Measurements from ENCODE around the gene B3GALNT1.

The B3GALNT1 gene

DNA sequence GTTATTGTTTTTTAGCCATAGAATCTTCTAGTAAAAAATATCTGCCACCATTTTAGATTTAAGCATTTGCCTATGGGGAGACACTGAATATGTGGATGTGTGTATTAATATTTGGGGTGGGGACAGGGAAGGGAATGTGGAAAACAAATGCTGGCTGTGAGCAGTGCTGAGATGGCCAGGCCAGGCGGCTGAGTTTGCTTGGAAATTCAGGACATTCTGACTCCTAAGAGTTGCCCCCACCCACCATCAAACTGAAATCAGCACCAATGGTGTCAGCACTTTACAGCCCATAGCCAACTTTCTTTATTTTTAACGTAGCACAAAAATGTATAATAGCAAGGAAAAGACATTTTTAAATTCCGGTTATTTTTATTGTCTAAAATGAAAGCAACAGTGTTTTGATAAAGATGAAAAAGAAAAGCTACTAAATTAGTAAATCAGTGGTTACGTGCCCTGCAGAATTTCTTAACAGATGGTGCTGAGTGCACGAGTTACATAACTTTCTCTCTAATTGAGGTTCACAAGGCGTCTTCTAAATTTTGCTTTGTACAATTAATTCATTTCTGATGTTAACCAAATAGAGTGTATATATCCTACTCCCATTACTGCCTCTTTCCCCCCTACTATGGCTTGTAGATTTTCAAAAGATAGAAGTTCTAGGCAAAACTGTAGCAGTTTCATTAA lies 34.0 kb downstream of the B3GALNT1 start:
- H3K4me1 ChIP-seq (ENCODE audit: control insufficient read depth, insufficient read depth, low read length): no peaks in the 10 kb centered on the region
- no peak overlapping the region for H3K27ac ChIP-seq (ENCODE audit: low read depth, low read length)
- no peak overlapping the region for H3K9ac ChIP-seq (ENCODE audit: low read length)
- no peaks in the 10 kb centered on the region for H3K27me3 ChIP-seq (ENCODE audit: control insufficient read depth, insufficient read depth, low read length)
- H3K4me3 ChIP-seq (ENCODE audit: low read length): no peak overlapping the region
- H3K36me3 ChIP-seq (ENCODE audit: control insufficient read depth, insufficient read depth, low read length): peaks cover 2% of the 10 kb centered on the region

DNA sequence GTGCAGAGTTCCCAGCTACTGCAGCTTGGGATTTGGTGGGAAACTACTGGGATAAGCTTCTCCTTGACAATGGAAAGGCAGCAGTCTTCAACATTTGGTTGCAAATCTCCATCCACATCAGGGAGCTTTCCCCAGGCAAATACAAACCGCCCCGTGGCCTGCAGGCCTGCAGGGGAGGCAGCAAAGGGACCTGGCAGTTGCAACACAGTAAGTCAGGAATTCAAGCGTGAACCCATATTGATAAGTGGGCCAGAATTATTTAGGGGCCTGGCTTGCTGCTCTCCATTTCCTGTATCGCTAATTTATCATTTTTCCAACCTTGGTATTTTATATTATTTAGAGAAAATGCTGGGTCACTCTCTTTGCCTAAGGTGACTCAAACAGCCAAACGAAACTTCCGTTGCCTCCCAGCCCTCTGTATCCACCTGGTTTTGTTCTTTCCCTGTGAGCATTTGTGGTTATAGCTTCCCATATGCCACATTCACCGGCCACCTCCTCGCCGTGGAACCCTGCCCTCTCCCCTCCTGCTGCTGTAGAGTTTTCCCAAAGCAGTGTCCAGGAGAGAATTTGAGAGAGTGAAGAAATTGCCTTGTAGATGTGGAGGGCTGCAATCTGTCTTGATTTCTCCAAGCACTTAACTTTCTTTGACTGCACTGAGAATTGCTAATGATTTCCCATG lies 34.8 kb downstream of the B3GALNT1 start:
- H3K4me1 ChIP-seq (ENCODE audit: control insufficient read depth, insufficient read depth, low read length): no peaks in the 10 kb centered on the region
- no peaks in the 10 kb centered on the region for H3K27me3 ChIP-seq (ENCODE audit: control insufficient read depth, insufficient read depth, low read length)
- H3K4me3 ChIP-seq (ENCODE audit: low read length): no peak overlapping the region
- H3K36me3 ChIP-seq (ENCODE audit: control insufficient read depth, insufficient read depth, low read length): peaks cover 4% of the 10 kb centered on the region
- no peak overlapping the region for H3K9ac ChIP-seq (ENCODE audit: low read length)
- H3K27ac ChIP-seq (ENCODE audit: low read depth, low read length): no peak overlapping the region

DNA sequence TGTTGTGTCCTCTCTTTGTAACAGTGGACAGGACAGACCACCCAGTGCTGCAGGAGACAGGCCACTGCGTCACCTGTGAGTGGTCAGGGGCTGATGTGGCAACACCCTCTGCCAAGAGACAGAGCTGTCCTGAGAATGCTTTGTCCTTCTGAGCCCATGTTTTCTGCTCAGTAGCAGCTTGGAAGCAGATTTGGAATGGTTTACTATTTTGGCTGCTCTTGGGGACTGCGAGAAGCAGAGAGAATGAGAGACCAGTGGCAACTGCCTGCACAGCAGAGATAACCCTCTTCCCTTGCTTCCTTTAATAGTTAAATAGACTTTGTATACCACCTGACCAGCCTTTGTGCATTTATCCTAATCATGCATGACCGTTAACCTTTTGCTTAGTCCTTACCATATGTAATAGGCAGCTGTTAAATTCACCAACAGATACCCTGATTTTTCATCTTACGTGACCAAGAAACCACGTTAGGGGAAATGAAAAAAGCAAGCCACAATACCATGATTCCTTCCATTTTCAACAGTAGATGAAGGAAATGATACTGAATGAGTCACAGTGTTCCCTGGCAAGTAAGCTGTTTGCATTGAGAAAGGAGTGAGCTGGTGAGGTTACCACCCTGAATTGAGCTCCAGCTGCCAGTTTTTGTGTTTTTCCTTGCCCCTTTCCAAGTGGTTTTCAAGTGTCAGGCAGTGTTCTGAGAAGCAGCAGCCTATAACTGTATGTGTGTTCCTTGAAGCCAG lies 35.5 kb downstream of the B3GALNT1 start:
- H3K9ac ChIP-seq (ENCODE audit: low read length): no peak overlapping the region
- peaks cover 4% of the 10 kb centered on the region for H3K36me3 ChIP-seq (ENCODE audit: control insufficient read depth, insufficient read depth, low read length)
- H3K4me1 ChIP-seq (ENCODE audit: control insufficient read depth, insufficient read depth, low read length): no peaks in the 10 kb centered on the region
- no peak overlapping the region for H3K27ac ChIP-seq (ENCODE audit: low read depth, low read length)
- no peaks in the 10 kb centered on the region for H3K27me3 ChIP-seq (ENCODE audit: control insufficient read depth, insufficient read depth, low read length)
- no peak overlapping the region for H3K4me3 ChIP-seq (ENCODE audit: low read length)

DNA sequence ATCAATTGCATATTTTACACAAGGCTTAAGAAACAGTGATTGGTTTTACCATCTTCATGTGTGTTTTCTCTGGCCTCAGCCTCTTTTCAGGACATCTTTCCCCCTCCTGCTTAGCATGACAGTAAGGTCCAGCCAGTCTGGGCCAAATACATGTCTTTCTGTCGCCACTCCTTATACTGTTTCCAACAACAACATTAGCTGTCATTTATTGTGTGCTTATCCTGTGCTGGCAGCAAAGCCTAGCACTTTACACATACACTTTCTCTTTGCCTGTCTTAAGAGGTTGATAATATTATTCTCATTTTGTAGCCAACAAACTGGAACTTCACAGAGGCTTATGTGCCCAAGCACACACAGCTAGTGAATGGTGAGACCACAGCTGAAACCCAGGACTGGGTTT lies 37.8 kb downstream of the B3GALNT1 start:
- Histone ChIP-seq H3K4me1 (ENCODE audit: control insufficient read depth, insufficient read depth, low read length) (no peaks in the 10 kb centered on the region), H3K36me3 (ENCODE audit: control insufficient read depth, insufficient read depth, low read length) (peaks cover 4% of the 10 kb centered on the region), H3K27me3 (ENCODE audit: control insufficient read depth, insufficient read depth, low read length) (no peaks in the 10 kb centered on the region), H3K27ac (ENCODE audit: low read depth, low read length) (no peak overlapping the region), H3K9ac (ENCODE audit: low read length) (no peak overlapping the region), H3K4me3 (ENCODE audit: low read length) (no peak overlapping the region)

DNA sequence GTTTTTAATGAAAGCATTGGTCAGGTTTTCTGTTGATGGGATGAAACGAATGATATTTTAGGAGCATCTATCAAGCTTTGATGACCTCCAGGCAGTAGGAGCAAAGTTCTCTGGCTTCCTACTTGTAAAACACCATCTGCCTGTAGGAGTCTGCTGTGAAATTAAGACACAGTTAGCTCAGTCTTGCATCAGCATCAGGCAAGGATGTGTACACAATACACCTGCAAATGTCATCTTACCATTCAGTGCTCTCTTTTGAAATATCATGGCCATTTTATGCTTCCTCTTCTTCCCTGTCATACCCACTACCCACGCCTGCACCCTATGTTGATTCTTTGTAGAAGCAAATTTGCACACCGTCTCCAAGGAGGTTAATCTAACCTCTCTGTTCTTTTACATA lies 38.2 kb downstream of the B3GALNT1 start:
- H3K27ac ChIP-seq (ENCODE audit: low read depth, low read length): no peak overlapping the region
- H3K4me1 ChIP-seq (ENCODE audit: control insufficient read depth, insufficient read depth, low read length): no peaks in the 10 kb centered on the region
- H3K27me3 ChIP-seq (ENCODE audit: control insufficient read depth, insufficient read depth, low read length): no peaks in the 10 kb centered on the region
- H3K4me3 ChIP-seq (ENCODE audit: low read length): no peak overlapping the region
- no peak overlapping the region for H3K9ac ChIP-seq (ENCODE audit: low read length)
- peaks cover 4% of the 10 kb centered on the region for H3K36me3 ChIP-seq (ENCODE audit: control insufficient read depth, insufficient read depth, low read length)

DNA sequence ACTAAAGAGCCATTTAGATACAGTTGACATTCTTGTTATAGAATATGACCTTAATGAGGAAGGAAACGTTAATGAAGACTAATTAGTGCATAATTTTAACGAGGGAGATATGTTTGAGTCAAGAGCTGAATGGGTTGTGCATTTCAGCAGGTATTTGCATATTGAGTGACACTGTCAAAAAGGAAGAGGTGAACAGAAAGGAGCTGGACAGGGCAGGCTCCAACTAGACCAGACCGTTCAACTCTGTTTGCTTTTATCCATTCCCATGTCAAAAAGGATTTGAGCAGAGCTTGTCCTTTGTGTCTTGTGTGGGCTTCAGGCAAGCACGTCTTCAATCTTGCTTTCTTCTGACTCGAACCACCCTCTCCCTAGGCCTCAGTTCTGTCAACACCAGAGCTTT lies 40.7 kb downstream of the B3GALNT1 start:
- no peak overlapping the region for H3K4me3 ChIP-seq (ENCODE audit: low read length)
- no peaks in the 10 kb centered on the region for H3K27me3 ChIP-seq (ENCODE audit: control insufficient read depth, insufficient read depth, low read length)
- H3K27ac ChIP-seq (ENCODE audit: low read depth, low read length): no peak overlapping the region
- H3K4me1 ChIP-seq (ENCODE audit: control insufficient read depth, insufficient read depth, low read length): no peaks in the 10 kb centered on the region
- no peak overlapping the region for H3K9ac ChIP-seq (ENCODE audit: low read length)
- peaks cover 4% of the 10 kb centered on the region for H3K36me3 ChIP-seq (ENCODE audit: control insufficient read depth, insufficient read depth, low read length)

DNA sequence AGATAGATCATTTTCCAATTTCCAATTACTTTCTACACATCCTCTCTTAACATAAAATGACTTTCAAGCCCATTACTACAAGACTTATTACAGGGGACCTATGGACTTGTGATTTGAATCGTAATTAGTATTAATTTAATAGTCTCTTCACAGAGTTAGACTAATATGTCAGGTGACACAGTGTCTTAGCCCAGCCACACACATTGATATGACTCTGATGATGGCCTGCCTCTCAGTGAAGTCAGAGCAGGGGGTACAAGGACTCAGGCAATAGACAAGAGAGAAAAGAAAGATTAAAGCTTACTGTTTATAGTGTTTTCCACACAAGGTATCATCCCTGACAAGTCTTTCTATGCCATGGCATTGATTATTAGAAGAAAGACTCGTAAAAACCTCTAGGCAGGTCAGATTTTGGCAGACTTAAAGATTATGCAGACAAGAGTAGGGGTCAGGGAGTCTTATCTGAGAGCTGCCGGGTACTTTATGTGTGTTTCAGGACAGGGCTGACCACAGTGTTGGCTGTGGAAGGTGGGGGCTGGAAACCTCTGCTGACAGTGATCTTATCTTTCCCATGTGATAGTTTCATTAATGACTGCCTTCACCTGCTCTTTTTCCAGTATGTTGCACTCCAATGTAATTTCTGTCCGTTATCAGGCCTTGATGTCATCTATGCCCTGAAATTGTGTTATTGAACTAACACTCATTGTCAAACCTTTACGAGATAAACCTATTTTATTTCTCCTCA lies 50.1 kb downstream of the B3GALNT1 start:
- H3K9ac ChIP-seq (ENCODE audit: low read length): no peak overlapping the region
- no peak overlapping the region for H3K4me3 ChIP-seq (ENCODE audit: low read length)
- H3K27me3 ChIP-seq (ENCODE audit: control insufficient read depth, insufficient read depth, low read length): no peaks in the 10 kb centered on the region
- no peak overlapping the region for H3K27ac ChIP-seq (ENCODE audit: low read depth, low read length)
- H3K36me3 ChIP-seq (ENCODE audit: control insufficient read depth, insufficient read depth, low read length): no peaks in the 10 kb centered on the region
- H3K4me1 ChIP-seq (ENCODE audit: control insufficient read depth, insufficient read depth, low read length): no peaks in the 10 kb centered on the region

DNA sequence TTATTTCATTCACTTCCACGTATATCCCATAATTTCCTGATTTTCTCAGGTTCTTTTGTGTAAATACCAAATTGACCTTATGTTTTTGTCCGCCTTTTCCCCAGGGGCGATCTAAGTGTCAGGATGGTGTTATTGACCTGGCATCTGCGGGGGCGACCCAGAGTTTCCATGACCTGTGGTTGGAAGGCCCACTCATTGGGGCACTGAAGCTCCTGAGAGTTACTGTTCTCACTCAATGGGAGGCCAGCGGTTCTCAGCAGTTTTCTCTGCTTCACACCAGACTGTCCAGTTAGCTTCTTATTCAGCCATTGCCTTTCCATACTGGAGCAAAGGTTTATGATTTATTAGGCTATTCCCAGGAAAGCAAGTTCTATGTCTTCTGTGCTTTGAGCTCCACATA lies 53.3 kb downstream of the B3GALNT1 start:
- H3K36me3 ChIP-seq (ENCODE audit: control insufficient read depth, insufficient read depth, low read length): no peaks in the 10 kb centered on the region
- H3K4me1 ChIP-seq (ENCODE audit: control insufficient read depth, insufficient read depth, low read length): no peaks in the 10 kb centered on the region
- no peak overlapping the region for H3K4me3 ChIP-seq (ENCODE audit: low read length)
- no peak overlapping the region for H3K9ac ChIP-seq (ENCODE audit: low read length)
- no peak overlapping the region for H3K27ac ChIP-seq (ENCODE audit: low read depth, low read length)
- no peaks in the 10 kb centered on the region for H3K27me3 ChIP-seq (ENCODE audit: control insufficient read depth, insufficient read depth, low read length)

DNA sequence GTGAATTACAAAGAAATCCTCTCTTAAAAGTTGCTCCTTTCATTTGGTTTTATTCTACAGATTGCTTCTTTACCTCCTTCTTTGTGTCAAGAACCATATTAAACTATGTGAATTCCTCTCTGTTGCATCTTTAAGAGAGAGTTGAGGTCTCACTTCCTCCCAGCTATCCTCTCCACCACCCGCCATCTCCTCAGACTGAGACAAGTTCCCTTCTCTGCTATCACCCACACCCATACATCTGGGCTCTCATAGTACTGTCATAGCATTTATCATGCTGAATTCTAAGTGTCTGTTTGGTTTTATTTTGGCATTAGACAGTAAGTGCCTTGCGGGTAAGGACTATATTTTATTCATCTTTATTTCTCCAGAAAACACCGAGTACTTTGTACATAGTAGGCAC lies 54.2 kb downstream of the B3GALNT1 start:
- Histone ChIP-seq H3K9ac (ENCODE audit: low read length) (no peak overlapping the region), H3K4me3 (ENCODE audit: low read length) (no peak overlapping the region), H3K27me3 (ENCODE audit: control insufficient read depth, insufficient read depth, low read length) (no peaks in the 10 kb centered on the region), H3K4me1 (ENCODE audit: control insufficient read depth, insufficient read depth, low read length) (no peaks in the 10 kb centered on the region), H3K27ac (ENCODE audit: low read depth, low read length) (no peak overlapping the region), H3K36me3 (ENCODE audit: control insufficient read depth, insufficient read depth, low read length) (no peaks in the 10 kb centered on the region)

DNA sequence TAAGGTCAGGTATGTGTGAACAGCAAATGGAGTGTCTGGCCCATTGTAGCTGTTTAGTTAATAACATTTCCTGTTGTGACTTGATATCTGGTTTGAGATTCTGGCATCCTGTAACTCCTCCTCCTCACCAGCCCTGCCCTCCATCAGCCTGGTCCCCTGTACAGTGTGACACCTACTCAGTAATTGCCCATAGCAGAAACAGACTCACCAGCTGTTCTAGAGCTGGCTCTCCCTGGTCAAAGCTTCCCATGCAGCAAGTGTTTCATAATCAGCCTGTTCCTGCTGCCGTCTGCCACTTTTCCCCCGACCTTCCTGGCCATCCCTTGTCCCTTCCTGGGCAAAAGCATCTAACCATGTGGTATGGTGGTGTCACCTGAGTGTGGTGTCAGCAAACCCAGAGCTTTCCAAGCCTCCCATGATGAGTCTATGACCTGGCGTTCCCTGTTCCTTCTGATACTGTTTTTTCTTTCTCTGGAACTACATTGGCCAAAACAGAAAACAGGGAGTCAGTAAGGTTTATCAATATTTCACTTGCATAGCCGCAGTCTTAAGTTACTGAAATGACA lies 55.4 kb downstream of the B3GALNT1 start:
- Histone ChIP-seq H3K27me3 (ENCODE audit: control insufficient read depth, insufficient read depth, low read length) (no peaks in the 10 kb centered on the region), H3K36me3 (ENCODE audit: control insufficient read depth, insufficient read depth, low read length) (no peaks in the 10 kb centered on the region), H3K4me3 (ENCODE audit: low read length) (no peak overlapping the region), H3K4me1 (ENCODE audit: control insufficient read depth, insufficient read depth, low read length) (no peaks in the 10 kb centered on the region), H3K9ac (ENCODE audit: low read length) (no peak overlapping the region), H3K27ac (ENCODE audit: low read depth, low read length) (no peak overlapping the region)

DNA sequence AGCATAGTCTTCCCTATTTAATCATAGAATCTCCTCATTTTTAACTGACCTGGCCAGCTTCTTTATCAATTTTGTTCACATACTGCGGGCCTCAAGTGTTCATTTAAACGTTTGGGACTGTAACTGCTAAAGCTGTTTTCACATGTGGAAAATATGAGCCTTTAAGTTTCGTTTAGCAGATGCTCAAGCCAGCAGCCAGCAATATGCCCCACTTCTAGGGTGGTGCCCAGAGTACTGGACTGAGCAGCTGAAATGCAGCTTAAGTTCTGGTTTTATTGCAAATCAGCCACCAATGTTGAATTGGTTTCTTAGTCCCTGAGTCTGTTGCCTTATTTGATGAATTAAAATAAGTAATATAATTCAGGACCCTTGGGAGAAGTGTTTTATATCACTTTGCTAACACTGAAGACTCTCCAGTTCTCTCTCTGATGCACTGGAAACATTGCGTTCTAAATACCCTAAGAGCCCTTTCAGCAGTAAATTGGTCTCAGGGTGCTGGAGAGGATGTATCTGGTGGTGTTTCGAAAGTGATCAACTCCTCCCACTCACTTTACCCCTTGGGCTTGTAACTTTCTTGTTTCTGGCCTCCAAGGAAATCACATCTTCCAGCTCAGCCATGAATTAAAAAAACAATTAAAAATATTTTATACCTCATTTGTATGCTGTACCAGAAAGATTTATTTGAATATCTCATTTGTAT lies 61.7 kb downstream of the B3GALNT1 start:
- Histone ChIP-seq H3K27ac (ENCODE audit: low read depth, low read length) (no peak overlapping the region), H3K27me3 (ENCODE audit: control insufficient read depth, insufficient read depth, low read length) (no peaks in the 10 kb centered on the region), H3K4me3 (ENCODE audit: low read length) (no peak overlapping the region), H3K4me1 (ENCODE audit: control insufficient read depth, insufficient read depth, low read length) (no peaks in the 10 kb centered on the region), H3K36me3 (ENCODE audit: control insufficient read depth, insufficient read depth, low read length) (no peaks in the 10 kb centered on the region), H3K9ac (ENCODE audit: low read length) (no peak overlapping the region)
